Stomach smooth muscle (tissue), 2 donors: Measurements from ENCODE around the gene CCDC154.
A peak's percentile ranks its signal among the peaks of the same experiment; 100 is the strongest.

ENCODE experiments used
- H3K27ac ChIP-seq: one replicate; pipeline ENCODE4 v1.7.0; 2013; ENCODE audit warnings: mild to moderate bottlenecking, low read length, inconsistent platforms
- H3K27me3 ChIP-seq, 2 donors: one replicate each; pipeline ENCODE4 v1.7.0; 2013; ENCODE audit warnings: low read length in 2 of 2; ENCODE audit not compliant: insufficient read depth in 2 of 2, control insufficient read depth in 1 of 2
- H3K36me3 ChIP-seq, 2 donors: one replicate each; pipeline ENCODE4 v1.7.0; 2013; ENCODE audit warnings: low read length in 2 of 2; ENCODE audit not compliant: control insufficient read depth in 2 of 2, insufficient read depth in 2 of 2
- H3K4me1 ChIP-seq: one replicate; pipeline ENCODE4 v1.7.0; 2013; ENCODE audit warnings: low read length; ENCODE audit not compliant: control insufficient read depth, insufficient read depth
- H3K4me3 ChIP-seq, 2 donors: one replicate each; pipeline ENCODE4 v1.7.0; 2013; ENCODE audit warnings: low read length in 2 of 2
- H3K9ac ChIP-seq, 2 donors: one replicate each; pipeline ENCODE4 v1.7.0; 2013; ENCODE audit warnings: low read length in 2 of 2, mild to moderate bottlenecking in 1 of 2
- H3K9me3 ChIP-seq, 2 donors: one replicate each; pipeline ENCODE4 v1.7.0; 2013; ENCODE audit warnings: low read length in 2 of 2; ENCODE audit not compliant: control insufficient read depth in 2 of 2
- donor health status: healthy.
- donor health status: Pancreatic carcinoma.

Gene CCDC154

GRCh38 chr16:1443980-1444729 is at the start of gene CCDC154:
Gene CCDC154, minus strand, starts transcription at chr16:1444556. Its CDS starts 234 bp downstream, at chr16:1444322.
- Histone ChIP-seq H3K4me3 (no peak within 1 kb of the TSS), H3K27me3 (no peaks in the 10 kb centered on the region), H3K27ac (no peak within 1 kb of the TSS), H3K9ac (no peak within 1 kb of the TSS), H3K36me3 (peaks cover 0 to 8% of the 10 kb centered on the region in 2 donors), H3K4me1 (no peaks in the 10 kb centered on the region), H3K9me3 (no peaks in the 10 kb centered on the region)

GRCh38 chr16:1493746-1494094 is 49.4 kb upstream of the CCDC154 start:
- Histone ChIP-seq H3K4me1 (peaks cover 24% of the 10 kb centered on the region), H3K27me3 (no peaks in the 10 kb centered on the region), H3K9me3 (no peaks in the 10 kb centered on the region), H3K36me3 (peaks cover 3 to 18% of the 10 kb centered on the region in 2 donors), H3K9ac (peak overlapping the region; percentile 73 to 74), H3K27ac (peak overlapping the region; percentile 66), H3K4me3 (peak overlapping the region; percentile 71 to 84)

GRCh38 chr16:1492923-1493745 is 48.8 kb upstream of the CCDC154 start, which contains the start of gene TELO2:
Gene TELO2, plus strand, starts transcription at chr16:1493360. Its CDS starts 922 bp downstream, at chr16:1494282.
- Histone ChIP-seq H3K27me3 (no peaks in the 10 kb centered on the region), H3K9ac (peak within 1 kb of the TSS; percentile 74 to 77), H3K9me3 (no peaks in the 10 kb centered on the region), H3K27ac (peak within 1 kb of the TSS; percentile 66), H3K4me1 (peaks cover 24% of the 10 kb centered on the region), H3K4me3 (peak within 1 kb of the TSS; percentile 73 to 84), H3K36me3 (peaks cover 3 to 18% of the 10 kb centered on the region in 2 donors)

- Histone ChIP-seq H3K27ac (peak overlapping the region; percentile 60), H3K27me3 (no peaks in the 10 kb centered on the region), H3K4me3 (peak overlapping the region; percentile 73 to 84), H3K9ac (peak overlapping the region; percentile 74 to 77), H3K9me3 (no peaks in the 10 kb centered on the region), H3K4me1 (peaks cover 21% of the 10 kb centered on the region), H3K36me3 (peaks cover 0 to 13% of the 10 kb centered on the region in 2 donors)
These were observed 47.9 kb upstream of the CCDC154 start for GRCh38 chr16:1492082-1492922.

- H3K27me3 ChIP-seq: no peaks in the 10 kb centered on the region
These were observed 47.0 kb upstream of the CCDC154 start for GRCh38 chr16:1491327-1491726.

GRCh38 chr16:1489077-1489476 is 44.7 kb upstream of the CCDC154 start:
- Histone ChIP-seq H3K27me3 (no peaks in the 10 kb centered on the region), H3K4me1 (peaks cover 10% of the 10 kb centered on the region), H3K9me3 (no peaks in the 10 kb centered on the region), H3K36me3 (no peaks in the 10 kb centered on the region), H3K9ac (no peak overlapping the region), H3K27ac (no peak overlapping the region), H3K4me3 (no peak overlapping the region)

More at GRCh38 chr16:1491327-1491726, 47.0 kb upstream of the CCDC154 start:
- no peaks in the 10 kb centered on the region for H3K9me3 ChIP-seq
- H3K4me1 ChIP-seq: peaks cover 21% of the 10 kb centered on the region
- no peak overlapping the region for H3K27ac ChIP-seq
- H3K36me3 ChIP-seq: peaks cover 0 to 7% of the 10 kb centered on the region in 2 donors
- H3K9ac ChIP-seq: no peak overlapping the region
- H3K4me3 ChIP-seq: no peak overlapping the region

- Histone ChIP-seq H3K4me3 (no peak within 1 kb of the TSS), H3K36me3 (no peaks in the 10 kb centered on the region), H3K9ac (no peak within 1 kb of the TSS), H3K9me3 (no peaks in the 10 kb centered on the region), H3K27me3 (no peaks in the 10 kb centered on the region), H3K4me1 (peaks cover 6% of the 10 kb centered on the region), H3K27ac (no peak within 1 kb of the TSS)
These were observed 44.3 kb upstream of the CCDC154 start, which contains the start of gene PTX4 for GRCh38 chr16:1488619-1489018. Gene PTX4, minus strand, starts transcription at chr16:1488944. Its CDS starts 35 bp downstream, at chr16:1488909.

GRCh38 chr16:1488054-1488601 is 43.8 kb upstream of the CCDC154 start:
- no peak overlapping the region for H3K4me3 ChIP-seq
- H3K27ac ChIP-seq: no peak overlapping the region
- no peaks in the 10 kb centered on the region for H3K36me3 ChIP-seq
- no peaks in the 10 kb centered on the region for H3K27me3 ChIP-seq
- no peak overlapping the region for H3K9ac ChIP-seq
- no peaks in the 10 kb centered on the region for H3K9me3 ChIP-seq
- peaks cover 6% of the 10 kb centered on the region for H3K4me1 ChIP-seq

- H3K4me3 ChIP-seq: no peak overlapping the region
- no peaks in the 10 kb centered on the region for H3K27me3 ChIP-seq
- no peaks in the 10 kb centered on the region for H3K36me3 ChIP-seq
- H3K9ac ChIP-seq: no peak overlapping the region
- H3K9me3 ChIP-seq: no peaks in the 10 kb centered on the region
- H3K27ac ChIP-seq: no peak overlapping the region
- H3K4me1 ChIP-seq: peaks cover 1% of the 10 kb centered on the region
These were observed 43.2 kb upstream of the CCDC154 start for GRCh38 chr16:1487395-1488053.
